ENCODE data around the gene GALP. TPM values are rescaled to one million over a fixed set of nuclear protein-coding genes. Genes with fewer than 3 reads are reported as not detected.

GALP gene
- total RNA-seq, 4 donors from 2014 or later: not detected

DNA sequence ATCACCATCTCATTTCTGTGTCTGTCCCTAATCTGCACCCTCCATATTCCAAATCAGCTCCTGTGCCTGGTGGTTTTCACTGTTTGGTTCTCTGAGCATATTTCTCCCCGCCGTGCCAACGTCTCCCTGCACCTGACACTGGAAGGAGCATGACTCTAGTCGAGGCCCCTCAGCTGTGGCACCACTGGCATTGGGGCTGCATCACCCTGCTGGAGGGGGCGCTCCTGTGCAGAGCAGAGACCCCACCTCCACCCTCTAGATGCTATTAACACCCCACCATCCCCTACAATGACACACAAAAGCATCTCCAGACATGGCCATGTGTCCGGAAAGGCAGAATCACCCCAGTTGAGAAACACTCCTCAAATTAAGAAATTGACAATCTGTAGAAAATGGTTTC is 47.1 kb downstream of the GALP start:
- 67 to 93% methylated on average over 3 to 5 of the region's 6 CpGs for WGBS, 2 donors
- TF ChIP-seq POLR2A (IDR thresholded peaks at IDR 0.05): no peak
- TF ChIP-seq CTCF (IDR thresholded peaks at IDR 0.05): no peak
- no peak for DNase-seq
- no peak overlapping the region for H3K4me3 ChIP-seq
- peaks cover 0 to 2% (median 0%) of the 10 kb centered on the region in 4 donors for H3K27me3 ChIP-seq
- no peak overlapping the region for H3K27ac ChIP-seq
- peaks cover 0 to under 1% (median 0%) of the 10 kb centered on the region in 3 donors for H3K4me1 ChIP-seq
- intact Hi-C loops (cut with DNase I): no loop called here
- H3K36me3 ChIP-seq: peaks cover 0 to 24% (median 0%) of the 10 kb centered on the region in 3 donors
- H3K9me3 ChIP-seq: no peaks in the 10 kb centered on the region

DNA sequence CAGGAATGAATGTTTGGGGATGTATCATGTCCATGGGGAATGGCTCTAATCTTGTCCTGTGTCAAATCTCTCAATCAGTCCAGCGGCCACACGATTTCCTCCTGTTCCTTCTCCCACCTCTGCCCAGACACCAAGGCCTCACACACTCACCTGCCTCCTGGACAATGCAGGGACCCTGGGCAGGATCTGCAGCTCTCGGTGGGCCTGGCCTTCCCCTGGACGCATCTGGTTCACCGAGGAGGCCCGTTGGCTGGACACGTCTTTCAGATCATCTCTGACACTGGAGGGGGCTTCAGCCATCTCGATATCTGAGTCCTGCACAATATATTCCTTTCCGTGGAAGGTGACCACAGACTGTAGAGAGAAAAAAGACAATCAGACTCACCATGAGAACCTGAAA is 47.7 kb downstream of the GALP start:
- Histone ChIP-seq H3K27ac (no peak overlapping the region), H3K4me3 (no peak overlapping the region), H3K27me3 (no peaks in the 10 kb centered on the region), H3K4me1 (no peaks in the 10 kb centered on the region), H3K9me3 (no peaks in the 10 kb centered on the region), H3K36me3 (peaks cover 0 to 24% (median 0%) of the 10 kb centered on the region in 3 donors)
- intact Hi-C loops (cut with DNase I): no loop called here
- 87 to 90% methylated on average over 3 to 9 of the region's 9 CpGs for WGBS, 2 donors
- no peak for TF ChIP-seq CTCF (IDR thresholded peaks at IDR 0.05)
- TF ChIP-seq POLR2A (IDR thresholded peaks at IDR 0.05): no peak
- DNase-seq: no peak

Small RNAs within 50 kb of the gene (small RNA-seq; reads per million reads assigned to genes)
- gene AC024580.2: 0 reads per million in 4 donors

Other genes with a start within 250 kb of the GALP start
- not detected for gene NLRP13, start 243.7 kb upstream of the GALP start, total RNA-seq
- gene NLRP8, start 228.2 kb upstream of the GALP start, total RNA-seq: not detected
- gene NLRP5, start 189.2 kb upstream of the GALP start, total RNA-seq: not detected
- 10 to 100 TPM in 3 of 4 donors, 1 to 10 TPM in 1; 9.9 to 21.3 (median 13.1) TPM for gene ZNF787, start 54.7 kb upstream of the GALP start, total RNA-seq
- gene ZNF444, start 34.7 kb upstream of the GALP start, total RNA-seq: 10 to 100 TPM; 10.6 to 22.1 (median 15.6) TPM
- gene ZSCAN5B, start 21.8 kb downstream of the GALP start, total RNA-seq: not detected
- not detected for gene ZSCAN5C, start 26.3 kb downstream of the GALP start, total RNA-seq
- gene EDDM13, start 96.7 kb downstream of the GALP start, total RNA-seq: 1 to 10 TPM in 1 of 4 donors, under 1 TPM in 1, not detected in 2; 0.95 to 2.4 TPM
- 10 to 100 TPM in 1 of 4 donors, 1 to 10 TPM in 3; 2.8 to 13.2 (median 6.8) TPM for gene ZSCAN5A, start 138.8 kb downstream of the GALP start, total RNA-seq
- gene ZNF582, start 217.5 kb downstream of the GALP start, total RNA-seq: 1 to 10 TPM in 1 of 4 donors, under 1 TPM in 3; 0.44 to 2.3 (median 0.86) TPM
- 1 to 10 TPM in 3 of 4 donors, under 1 TPM in 1; 0.88 to 6.1 (median 2.8) TPM for gene ZNF583, start 228.3 kb downstream of the GALP start, total RNA-seq

Data from esophagus squamous epithelium (tissue), 5 donors.